HepG2 (cell line): Measurements from ENCODE around the gene PRRT2. TPM values are rescaled to one million over a fixed set of nuclear protein-coding genes. Genes with fewer than 3 reads are reported as not detected.

Experiments used
- ATF7 ChIP-seq, 2 experiments: fragments of 450-650 bp in 1 of 2; sonication (generic) in 1 of 2; formaldehyde crosslinking in 1 of 2; IDR thresholded peaks; 2 replicates each; pipeline versions ENCODE4 v1.4.0 to v1.6.1; 2016 to 2020; ENCODE audit warnings: antibody characterized with exemption in 1 of 2, mild to moderate bottlenecking in 1 of 2, missing genetic modification reagents in 1 of 2
- CHD4 ChIP-seq: fragments of 200-600 bp; sonication (generic); IDR thresholded peaks from 2 replicates; pipeline ENCODE4 v1.7.0; 2017; ENCODE audit warnings: mild to moderate bottlenecking, low read length, borderline replicate concordance
- DNMT3B ChIP-seq: conservative IDR thresholded peaks from 2 replicates; pipeline ENCODE4 v1.6.1; 2016; ENCODE audit warnings: missing biosample characterization, control low read depth
- FOXO1 ChIP-seq: sonication (generic); formaldehyde crosslinking; IDR thresholded peaks from 2 replicates; pipeline ENCODE4 v1.4.0; 2020; ENCODE audit warnings: missing genetic modification reagents
- MTA1 ChIP-seq: sonication (generic); formaldehyde crosslinking; IDR thresholded peaks from 2 replicates; pipeline ENCODE4 v1.4.0; 2020; ENCODE audit warnings: missing genetic modification reagents, mild to moderate bottlenecking, borderline replicate concordance
- MZF1 ChIP-seq: sonication (generic); formaldehyde crosslinking; IDR thresholded peaks from 2 replicates; pipeline ENCODE4 v1.8.1; 2023; ENCODE audit warnings: mild to moderate bottlenecking, missing genetic modification reagents, borderline replicate concordance
- SMAD1 ChIP-seq: sonication (generic); formaldehyde crosslinking; IDR thresholded peaks from 2 replicates; pipeline ENCODE4 v1.4.0; 2020; ENCODE audit warnings: missing genetic modification reagents, low read depth, mild to moderate bottlenecking, borderline replicate concordance
- SYNCRIP ChIP-seq: fragments of 200-400 bp; formaldehyde crosslinking; IDR thresholded peaks from 2 replicates; pipeline ENCODE4 v1.6.1; 2018; ENCODE audit warnings: mild to moderate bottlenecking, low read depth, low read length; ENCODE audit not compliant: insufficient read depth
- ZNF234 ChIP-seq: sonication (generic); formaldehyde crosslinking; conservative IDR thresholded peaks from 2 replicates; pipeline ENCODE4 v1.5.1; 2020; ENCODE audit warnings: mild to moderate bottlenecking, missing genetic modification reagents
- ZNF460 ChIP-seq: sonication (generic); formaldehyde crosslinking; IDR thresholded peaks from 2 replicates; pipeline ENCODE4 v1.5.1; 2020; ENCODE audit warnings: missing genetic modification reagents, mild to moderate bottlenecking, borderline replicate concordance
- ZNF672 ChIP-seq: sonication (generic); formaldehyde crosslinking; IDR thresholded peaks from 2 replicates; pipeline ENCODE4 v1.8.1; 2022; ENCODE audit warnings: missing genetic modification reagents
- ZNF879 ChIP-seq: sonication (generic); formaldehyde crosslinking; IDR thresholded peaks from 2 replicates; pipeline ENCODE4 v1.8.1; 2023; ENCODE audit warnings: missing genetic modification reagents
- ZSCAN9 ChIP-seq: IDR thresholded peaks from 2 replicates; pipeline ENCODE4 v1.6.1; 2016; ENCODE audit warnings: borderline replicate concordance
- polyA plus RNA-seq, 8 experiments: library from polyadenylated mRNA; depleted of rRNA in 3 of 8; stranded (reverse) in 7 of 8; unstranded in 1 of 8; fragments of >200 nt; fragmentation: Illumina TruSeq in 4 of 8; extraction: Trizol in 4 of 8; gene quantifications; 2 replicates each; pipeline versions ENCODE4 v1.2.1 to v1.2.3, GENCODE V29; 2011 to 2016; ENCODE audit warnings: low read depth in 4 of 8, missing spikeins in 1 of 8, mixed read lengths in 1 of 8; ENCODE audit not compliant: insufficient read depth in 1 of 8
- total RNA-seq, 5 experiments: library from RNA; depleted of rRNA; stranded (reverse); fragments of >200 nt; fragmentation: Illumina TruSeq; extraction: Trizol; gene quantifications; 2 replicates each; pipeline ENCODE4 v1.2.3, GENCODE V29; 2016; ENCODE audit warnings: low read depth in 1 of 5
- TF ChIP-seq, protein P1 (sequence below): sonication (generic); formaldehyde crosslinking; IDR thresholded peaks from 2 replicates; pipeline ENCODE4 v1.9.0; 2021; ENCODE audit warnings: missing genetic modification reagents, borderline replicate concordance
- TF ChIP-seq, protein P2 (sequence below): sonication (generic); formaldehyde crosslinking; IDR thresholded peaks from 2 replicates; pipeline ENCODE4 v1.5.0; 2020; ENCODE audit warnings: mild to moderate bottlenecking, low read depth, missing genetic modification reagents, borderline replicate concordance
- TF ChIP-seq, protein P3 (sequence below): sonication (generic); formaldehyde crosslinking; IDR thresholded peaks from 2 replicates; pipeline ENCODE4 v1.5.0; 2020; ENCODE audit warnings: mild to moderate bottlenecking, missing genetic modification reagents
- TF ChIP-seq, protein P4 (sequence below): IDR thresholded peaks from 2 replicates; pipeline ENCODE4 v1.6.1; 2016; ENCODE audit warnings: low read depth, borderline replicate concordance
- TF ChIP-seq, protein P5 (sequence below): sonication (generic); formaldehyde crosslinking; IDR thresholded peaks from 2 replicates; pipeline ENCODE4 v1.4.0; 2020; ENCODE audit warnings: missing genetic modification reagents, low read depth, mild to moderate bottlenecking, borderline replicate concordance
- TF ChIP-seq, protein P6 (sequence below): sonication (generic); formaldehyde crosslinking; IDR thresholded peaks from 2 replicates; pipeline ENCODE4 v1.4.0; 2020; ENCODE audit warnings: mild to moderate bottlenecking, missing genetic modification reagents, borderline replicate concordance

PRRT2 gene
- total and polyA plus RNA-seq, 2 of the 13 experiments (the other 11 are each of a cell fraction or from before 2014, with no cell fraction given): 0.51 to 1.1 TPM

DNA sequence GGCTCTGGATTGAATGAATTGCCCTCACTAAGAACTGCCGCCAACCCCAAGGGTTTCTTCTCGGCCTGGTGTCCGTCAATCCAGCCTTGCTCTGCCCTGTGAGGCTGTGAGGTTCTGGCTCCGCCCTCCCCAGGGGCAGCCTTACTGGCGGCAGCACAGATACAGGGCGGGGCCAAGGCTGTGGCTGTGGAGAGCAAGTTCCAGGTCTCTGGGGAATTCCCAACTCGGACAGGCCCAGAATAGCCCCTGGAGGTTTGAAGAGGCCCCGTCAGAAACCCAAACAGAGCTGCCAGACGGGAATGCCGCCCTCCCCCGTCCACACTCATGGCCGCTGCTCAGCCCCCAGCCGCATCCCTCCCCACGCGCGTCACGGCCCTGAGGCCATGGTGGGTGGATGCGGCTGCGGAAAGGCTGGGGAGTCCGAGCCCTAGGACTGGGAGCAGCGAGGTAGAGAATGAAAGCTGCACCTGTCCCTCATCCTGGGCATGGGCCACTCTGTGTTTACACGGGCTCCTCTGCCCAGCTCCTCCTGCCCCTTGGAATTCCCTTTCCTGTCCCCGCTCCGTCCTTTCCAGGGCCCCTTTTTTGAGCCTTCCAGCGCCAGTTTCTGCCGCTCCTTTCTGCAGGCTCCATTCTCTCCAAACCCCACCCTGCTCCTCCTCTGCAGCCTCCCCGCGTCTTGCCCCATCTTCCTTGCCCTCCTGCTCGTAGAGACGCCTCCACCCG, 660 bp upstream of the PRRT2 start (continued):
- TF ChIP-seq, protein P1, sequence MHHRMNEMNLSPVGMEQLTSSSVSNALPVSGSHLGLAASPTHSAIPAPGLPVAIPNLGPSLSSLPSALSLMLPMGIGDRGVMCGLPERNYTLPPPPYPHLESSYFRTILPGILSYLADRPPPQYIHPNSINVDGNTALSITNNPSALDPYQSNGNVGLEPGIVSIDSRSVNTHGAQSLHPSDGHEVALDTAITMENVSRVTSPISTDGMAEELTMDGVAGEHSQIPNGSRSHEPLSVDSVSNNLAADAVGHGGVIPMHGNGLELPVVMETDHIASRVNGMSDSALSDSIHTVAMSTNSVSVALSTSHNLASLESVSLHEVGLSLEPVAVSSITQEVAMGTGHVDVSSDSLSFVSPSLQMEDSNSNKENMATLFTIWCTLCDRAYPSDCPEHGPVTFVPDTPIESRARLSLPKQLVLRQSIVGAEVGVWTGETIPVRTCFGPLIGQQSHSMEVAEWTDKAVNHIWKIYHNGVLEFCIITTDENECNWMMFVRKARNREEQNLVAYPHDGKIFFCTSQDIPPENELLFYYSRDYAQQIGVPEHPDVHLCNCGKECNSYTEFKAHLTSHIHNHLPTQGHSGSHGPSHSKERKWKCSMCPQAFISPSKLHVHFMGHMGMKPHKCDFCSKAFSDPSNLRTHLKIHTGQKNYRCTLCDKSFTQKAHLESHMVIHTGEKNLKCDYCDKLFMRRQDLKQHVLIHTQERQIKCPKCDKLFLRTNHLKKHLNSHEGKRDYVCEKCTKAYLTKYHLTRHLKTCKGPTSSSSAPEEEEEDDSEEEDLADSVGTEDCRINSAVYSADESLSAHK (CRISPR knock-in tag): no peak
- TF ChIP-seq, protein P2, sequence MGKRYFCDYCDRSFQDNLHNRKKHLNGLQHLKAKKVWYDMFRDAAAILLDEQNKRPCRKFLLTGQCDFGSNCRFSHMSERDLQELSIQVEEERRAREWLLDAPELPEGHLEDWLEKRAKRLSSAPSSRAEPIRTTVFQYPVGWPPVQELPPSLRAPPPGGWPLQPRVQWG (CRISPR knock-in tag): no peak
- TF ChIP-seq MZF1: 0 out of 2 replicates have a peak, but pooled peaks have one; percentile 77
- no peak for TF ChIP-seq DNMT3B
- no peak for TF ChIP-seq CHD4
- TF ChIP-seq FOXO1 (CRISPR knock-in tag): no peak; the same call in 1 of the 2 replicates
- TF ChIP-seq ZNF460: no peak
- TF ChIP-seq MTA1: 0 out of 2 replicates have a peak, but pooled peaks have one; percentile 25
- TF ChIP-seq, protein P3, sequence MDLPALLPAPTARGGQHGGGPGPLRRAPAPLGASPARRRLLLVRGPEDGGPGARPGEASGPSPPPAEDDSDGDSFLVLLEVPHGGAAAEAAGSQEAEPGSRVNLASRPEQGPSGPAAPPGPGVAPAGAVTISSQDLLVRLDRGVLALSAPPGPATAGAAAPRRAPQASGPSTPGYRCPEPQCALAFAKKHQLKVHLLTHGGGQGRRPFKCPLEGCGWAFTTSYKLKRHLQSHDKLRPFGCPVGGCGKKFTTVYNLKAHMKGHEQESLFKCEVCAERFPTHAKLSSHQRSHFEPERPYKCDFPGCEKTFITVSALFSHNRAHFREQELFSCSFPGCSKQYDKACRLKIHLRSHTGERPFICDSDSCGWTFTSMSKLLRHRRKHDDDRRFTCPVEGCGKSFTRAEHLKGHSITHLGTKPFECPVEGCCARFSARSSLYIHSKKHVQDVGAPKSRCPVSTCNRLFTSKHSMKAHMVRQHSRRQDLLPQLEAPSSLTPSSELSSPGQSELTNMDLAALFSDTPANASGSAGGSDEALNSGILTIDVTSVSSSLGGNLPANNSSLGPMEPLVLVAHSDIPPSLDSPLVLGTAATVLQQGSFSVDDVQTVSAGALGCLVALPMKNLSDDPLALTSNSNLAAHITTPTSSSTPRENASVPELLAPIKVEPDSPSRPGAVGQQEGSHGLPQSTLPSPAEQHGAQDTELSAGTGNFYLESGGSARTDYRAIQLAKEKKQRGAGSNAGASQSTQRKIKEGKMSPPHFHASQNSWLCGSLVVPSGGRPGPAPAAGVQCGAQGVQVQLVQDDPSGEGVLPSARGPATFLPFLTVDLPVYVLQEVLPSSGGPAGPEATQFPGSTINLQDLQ (CRISPR knock-in tag): peak; percentile 68; the same call in 1 of the 2 replicates
- TF ChIP-seq, protein P4, sequence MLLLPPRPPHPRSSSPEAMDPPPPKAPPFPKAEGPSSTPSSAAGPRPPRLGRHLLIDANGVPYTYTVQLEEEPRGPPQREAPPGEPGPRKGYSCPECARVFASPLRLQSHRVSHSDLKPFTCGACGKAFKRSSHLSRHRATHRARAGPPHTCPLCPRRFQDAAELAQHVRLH (CRISPR knock-in tag): peak; percentile 84
- no peak for TF ChIP-seq ZNF234 (CRISPR knock-in tag)
- TF ChIP-seq SMAD1 (CRISPR knock-in tag): peak; percentile 85; the same call in 1 of the 2 replicates
- no peak for TF ChIP-seq ZSCAN9 (CRISPR knock-in tag)
- no peak for TF ChIP-seq ZNF672 (CRISPR knock-in tag)
- TF ChIP-seq SYNCRIP: no peak
- TF ChIP-seq, protein P5, sequence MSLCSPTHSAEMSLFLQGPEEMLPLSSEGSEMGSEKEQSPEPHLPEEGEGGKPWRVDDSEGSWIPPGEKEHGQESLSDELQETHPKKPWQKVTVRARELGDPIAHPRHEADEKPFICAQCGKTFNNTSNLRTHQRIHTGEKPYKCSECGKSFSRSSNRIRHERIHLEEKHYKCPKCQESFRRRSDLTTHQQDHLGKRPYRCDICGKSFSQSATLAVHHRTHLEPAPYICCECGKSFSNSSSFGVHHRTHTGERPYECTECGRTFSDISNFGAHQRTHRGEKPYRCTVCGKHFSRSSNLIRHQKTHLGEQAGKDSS (CRISPR knock-in tag): peak; percentile 59; the same call in 1 of the 2 replicates
- TF ChIP-seq ATF7 (IDR thresholded peaks at IDR 0.05): no peak
- TF ChIP-seq ATF7 (CRISPR knock-in tag; IDR thresholded peaks at IDR 0.05): no peak
- TF ChIP-seq, protein P6, sequence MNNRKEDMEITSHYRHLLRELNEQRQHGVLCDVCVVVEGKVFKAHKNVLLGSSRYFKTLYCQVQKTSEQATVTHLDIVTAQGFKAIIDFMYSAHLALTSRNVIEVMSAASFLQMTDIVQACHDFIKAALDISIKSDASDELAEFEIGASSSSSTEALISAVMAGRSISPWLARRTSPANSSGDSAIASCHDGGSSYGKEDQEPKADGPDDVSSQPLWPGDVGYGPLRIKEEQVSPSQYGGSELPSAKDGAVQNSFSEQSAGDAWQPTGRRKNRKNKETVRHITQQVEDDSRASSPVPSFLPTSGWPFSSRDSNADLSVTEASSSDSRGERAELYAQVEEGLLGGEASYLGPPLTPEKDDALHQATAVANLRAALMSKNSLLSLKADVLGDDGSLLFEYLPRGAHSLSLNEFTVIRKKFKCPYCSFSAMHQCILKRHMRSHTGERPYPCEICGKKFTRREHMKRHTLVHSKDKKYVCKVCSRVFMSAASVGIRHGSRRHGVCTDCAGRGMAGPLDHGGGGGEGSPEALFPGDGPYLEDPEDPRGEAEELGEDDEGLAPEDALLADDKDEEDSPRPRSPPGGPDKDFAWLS (CRISPR knock-in tag): peak; percentile 70; the same call in 1 of the 2 replicates
- no peak for TF ChIP-seq ZNF879 (CRISPR knock-in tag)
